Measurements from ENCODE around the gene PIWIL4. TPM values are rescaled to one million over a fixed set of nuclear protein-coding genes. Genes with fewer than 3 reads are reported as not detected.

PIWIL4 gene
- polyA plus RNA-seq, 1 experiment = 1.0 TPM

DNA sequence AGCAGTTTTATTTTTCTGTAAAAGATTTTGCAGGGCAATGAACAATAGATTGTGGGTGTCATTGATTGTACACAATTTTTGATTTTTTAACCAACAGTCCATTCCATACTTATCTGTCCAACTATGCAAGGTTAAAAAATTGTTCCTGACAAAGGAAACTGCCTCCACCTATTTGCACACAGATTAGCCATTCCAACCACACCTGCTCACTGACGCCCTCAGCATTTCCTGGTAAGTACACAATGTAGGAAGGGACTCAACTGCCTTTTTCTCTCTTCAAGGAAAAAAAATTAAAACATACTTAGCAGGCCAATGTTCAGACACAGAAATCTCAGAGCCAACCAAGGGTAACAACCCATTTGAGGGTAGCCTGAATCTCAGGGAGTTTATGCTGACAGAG is 27.7 kb upstream of the PIWIL4 start:
- DNase-seq (ENCODE audit: low read depth, low spot score) = no peak
- H3K27me3 ChIP-seq (ENCODE audit: control insufficient read depth, insufficient read depth, low read length) = no peaks in the 10 kb centered on the region
- no peak overlapping the region for H3K27ac ChIP-seq (ENCODE audit: low read depth, low read length)
- H3K9me3 ChIP-seq (ENCODE audit: control insufficient read depth, insufficient read depth, low read length) = no peaks in the 10 kb centered on the region
- ChIA-PET POLR2A (no interaction called here), CTCF (interaction anchor here (1.2 kb wide), 1 partner anchor 64 kb away, joined by 4 read pairs; no protein-coding TSS in a partner anchor)
- H3K4me3 ChIP-seq (ENCODE audit: low read depth, low read length) = no peak overlapping the region
- TF ChIP-seq, protein P1, sequence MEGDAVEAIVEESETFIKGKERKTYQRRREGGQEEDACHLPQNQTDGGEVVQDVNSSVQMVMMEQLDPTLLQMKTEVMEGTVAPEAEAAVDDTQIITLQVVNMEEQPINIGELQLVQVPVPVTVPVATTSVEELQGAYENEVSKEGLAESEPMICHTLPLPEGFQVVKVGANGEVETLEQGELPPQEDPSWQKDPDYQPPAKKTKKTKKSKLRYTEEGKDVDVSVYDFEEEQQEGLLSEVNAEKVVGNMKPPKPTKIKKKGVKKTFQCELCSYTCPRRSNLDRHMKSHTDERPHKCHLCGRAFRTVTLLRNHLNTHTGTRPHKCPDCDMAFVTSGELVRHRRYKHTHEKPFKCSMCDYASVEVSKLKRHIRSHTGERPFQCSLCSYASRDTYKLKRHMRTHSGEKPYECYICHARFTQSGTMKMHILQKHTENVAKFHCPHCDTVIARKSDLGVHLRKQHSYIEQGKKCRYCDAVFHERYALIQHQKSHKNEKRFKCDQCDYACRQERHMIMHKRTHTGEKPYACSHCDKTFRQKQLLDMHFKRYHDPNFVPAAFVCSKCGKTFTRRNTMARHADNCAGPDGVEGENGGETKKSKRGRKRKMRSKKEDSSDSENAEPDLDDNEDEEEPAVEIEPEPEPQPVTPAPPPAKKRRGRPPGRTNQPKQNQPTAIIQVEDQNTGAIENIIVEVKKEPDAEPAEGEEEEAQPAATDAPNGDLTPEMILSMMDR (IDR thresholded peaks at IDR 0.05; ENCODE audit: low read depth, low read length) = no peak

DNA sequence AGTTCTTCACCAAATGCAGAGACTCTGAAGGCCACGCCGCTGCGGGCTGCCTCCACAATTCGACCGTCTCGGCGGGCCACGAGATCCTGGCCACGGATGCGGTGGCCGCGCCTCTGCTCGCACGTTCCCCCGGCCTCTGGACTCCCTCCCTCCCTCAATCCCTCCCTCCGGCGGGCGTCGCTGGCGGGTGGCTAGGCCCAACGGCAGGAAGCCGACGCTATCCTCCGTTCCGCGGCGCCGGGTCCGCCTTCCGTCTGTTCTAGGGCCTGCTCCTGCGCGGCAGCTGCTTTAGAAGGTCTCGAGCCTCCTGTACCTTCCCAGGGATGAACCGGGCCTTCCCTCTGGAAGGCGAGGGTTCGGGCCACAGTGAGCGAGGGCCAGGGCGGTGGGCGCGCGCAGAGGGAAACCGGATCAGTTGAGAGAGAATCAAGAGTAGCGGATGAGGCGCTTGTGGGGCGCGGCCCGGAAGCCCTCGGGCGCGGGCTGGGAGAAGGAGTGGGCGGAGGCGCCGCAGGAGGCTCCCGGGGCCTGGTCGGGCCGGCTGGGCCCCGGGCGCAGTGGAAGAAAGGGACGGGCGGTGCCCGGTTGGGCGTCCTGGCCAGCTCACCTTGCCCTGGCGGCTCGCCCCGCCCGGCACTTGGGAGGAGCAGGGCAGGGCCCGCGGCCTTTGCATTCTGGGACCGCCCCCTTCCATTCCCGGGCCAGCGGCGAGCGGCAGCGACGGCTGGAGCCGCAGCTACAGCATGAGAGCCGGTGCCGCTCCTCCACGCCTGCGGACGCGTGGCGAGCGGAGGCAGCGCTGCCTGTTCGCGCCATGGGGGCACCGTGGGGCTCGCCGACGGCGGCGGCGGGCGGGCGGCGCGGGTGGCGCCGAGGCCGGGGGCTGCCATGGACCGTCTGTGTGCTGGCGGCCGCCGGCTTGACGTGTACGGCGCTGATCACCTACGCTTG is 23.2 kb upstream of the PIWIL4 start, which contains the start of gene FUT4:
Gene FUT4 (plus strand): TSS at position 227 of the 951 bp plus-strand sequence. CDS start 213 bp downstream, at position 440.
- DNase-seq (ENCODE audit: low read depth, low spot score) = peak; percentile 29
- peaks cover 8% of the 10 kb centered on the region; the same call in 1 of the 2 replicates for H3K9me3 ChIP-seq (ENCODE audit: control insufficient read depth, insufficient read depth, low read length)
- H3K4me3 ChIP-seq (ENCODE audit: low read depth, low read length) = peak within 1 kb of the TSS; percentile 60
- ChIA-PET POLR2A (interaction anchor here (1.0 kb wide), 1 partner anchor 18 kb away, joined by 4 read pairs; no protein-coding TSS in a partner anchor), CTCF (interaction anchor here (0.6 to 1.3 kb wide), 2 partner anchors 24 to 39 kb away, joined by 3 to 6 read pairs; no protein-coding TSS in a partner anchor)
- H3K27me3 ChIP-seq (ENCODE audit: control insufficient read depth, insufficient read depth, low read length) = no peaks in the 10 kb centered on the region
- TF ChIP-seq, protein P1 (IDR thresholded peaks at IDR 0.05; ENCODE audit: low read depth, low read length) = no peak
- H3K27ac ChIP-seq (ENCODE audit: low read depth, low read length) = peak within 1 kb of the TSS; percentile 91

DNA sequence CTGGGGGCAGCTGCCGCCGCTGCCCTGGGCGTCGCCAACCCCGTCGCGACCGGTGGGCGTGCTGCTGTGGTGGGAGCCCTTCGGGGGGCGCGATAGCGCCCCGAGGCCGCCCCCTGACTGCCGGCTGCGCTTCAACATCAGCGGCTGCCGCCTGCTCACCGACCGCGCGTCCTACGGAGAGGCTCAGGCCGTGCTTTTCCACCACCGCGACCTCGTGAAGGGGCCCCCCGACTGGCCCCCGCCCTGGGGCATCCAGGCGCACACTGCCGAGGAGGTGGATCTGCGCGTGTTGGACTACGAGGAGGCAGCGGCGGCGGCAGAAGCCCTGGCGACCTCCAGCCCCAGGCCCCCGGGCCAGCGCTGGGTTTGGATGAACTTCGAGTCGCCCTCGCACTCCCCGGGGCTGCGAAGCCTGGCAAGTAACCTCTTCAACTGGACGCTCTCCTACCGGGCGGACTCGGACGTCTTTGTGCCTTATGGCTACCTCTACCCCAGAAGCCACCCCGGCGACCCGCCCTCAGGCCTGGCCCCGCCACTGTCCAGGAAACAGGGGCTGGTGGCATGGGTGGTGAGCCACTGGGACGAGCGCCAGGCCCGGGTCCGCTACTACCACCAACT is 22.4 kb upstream of the PIWIL4 start:
- POLR2A ChIA-PET = interaction anchor here (1.0 kb wide), 1 partner anchor 19 kb away, joined by 4 read pairs; no protein-coding TSS in a partner anchor
- H3K4me3 ChIP-seq (ENCODE audit: low read depth, low read length) = peak overlapping the region; percentile 60
- H3K9me3 ChIP-seq (ENCODE audit: control insufficient read depth, insufficient read depth, low read length) = peaks cover 8% of the 10 kb centered on the region; the same call in 1 of the 2 replicates
- no peak for DNase-seq (ENCODE audit: low read depth, low spot score)
- no peak overlapping the region for H3K27ac ChIP-seq (ENCODE audit: low read depth, low read length)
- CTCF ChIA-PET = interaction anchor here (1.3 kb wide), 1 partner anchor 25 kb away, joined by 6 read pairs; no protein-coding TSS in a partner anchor
- H3K27me3 ChIP-seq (ENCODE audit: control insufficient read depth, insufficient read depth, low read length) = no peaks in the 10 kb centered on the region
- TF ChIP-seq, protein P1 (IDR thresholded peaks at IDR 0.05; ENCODE audit: low read depth, low read length) = no peak

DNA sequence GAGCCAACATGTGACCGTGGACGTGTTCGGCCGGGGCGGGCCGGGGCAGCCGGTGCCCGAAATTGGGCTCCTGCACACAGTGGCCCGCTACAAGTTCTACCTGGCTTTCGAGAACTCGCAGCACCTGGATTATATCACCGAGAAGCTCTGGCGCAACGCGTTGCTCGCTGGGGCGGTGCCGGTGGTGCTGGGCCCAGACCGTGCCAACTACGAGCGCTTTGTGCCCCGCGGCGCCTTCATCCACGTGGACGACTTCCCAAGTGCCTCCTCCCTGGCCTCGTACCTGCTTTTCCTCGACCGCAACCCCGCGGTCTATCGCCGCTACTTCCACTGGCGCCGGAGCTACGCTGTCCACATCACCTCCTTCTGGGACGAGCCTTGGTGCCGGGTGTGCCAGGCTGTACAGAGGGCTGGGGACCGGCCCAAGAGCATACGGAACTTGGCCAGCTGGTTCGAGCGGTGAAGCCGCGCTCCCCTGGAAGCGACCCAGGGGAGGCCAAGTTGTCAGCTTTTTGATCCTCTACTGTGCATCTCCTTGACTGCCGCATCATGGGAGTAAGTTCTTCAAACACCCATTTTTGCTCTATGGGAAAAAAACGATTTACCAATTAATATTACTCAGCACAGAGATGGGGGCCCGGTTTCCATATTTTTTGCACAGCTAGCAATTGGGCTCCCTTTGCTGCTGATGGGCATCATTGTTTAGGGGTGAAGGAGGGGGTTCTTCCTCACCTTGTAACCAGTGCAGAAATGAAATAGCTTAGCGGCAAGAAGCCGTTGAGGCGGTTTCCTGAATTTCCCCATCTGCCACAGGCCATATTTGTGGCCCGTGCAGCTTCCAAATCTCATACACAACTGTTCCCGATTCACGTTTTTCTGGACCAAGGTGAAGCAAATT is 21.7 kb upstream of the PIWIL4 start:
- H3K4me3 ChIP-seq (ENCODE audit: low read depth, low read length) = peak overlapping the region; percentile 60
- ChIA-PET POLR2A (interaction anchor here (0.7 kb wide), 1 partner anchor 11 kb away, joined by 3 read pairs; no protein-coding TSS in a partner anchor), CTCF (no interaction called here)
- DNase-seq (ENCODE audit: low read depth, low spot score) = no peak
- H3K27me3 ChIP-seq (ENCODE audit: control insufficient read depth, insufficient read depth, low read length) = no peaks in the 10 kb centered on the region
- H3K9me3 ChIP-seq (ENCODE audit: control insufficient read depth, insufficient read depth, low read length) = peaks cover 8% of the 10 kb centered on the region; the same call in 1 of the 2 replicates
- TF ChIP-seq, protein P1 (IDR thresholded peaks at IDR 0.05; ENCODE audit: low read depth, low read length) = no peak
- no peak overlapping the region for H3K27ac ChIP-seq (ENCODE audit: low read depth, low read length)
